SJCRH30 (cell line): Measurements from ENCODE around the gene ANKRD35. TPM values are rescaled to one million over a fixed set of nuclear protein-coding genes. Genes with fewer than 3 reads are reported as not detected.
"Not testable (repeated sequence)": the region's sequence is repeated elsewhere in the genome, so short reads cannot be mapped to it uniquely, and the experiment has no call there.

Experiments
- DNase-seq, 2 experiments: peaks; one replicate each; pipeline ENCODE4 v3.0.0-alpha.2; 2015 to 2020
- H3K27ac ChIP-seq: fragments of 250-450 bp; sonication (Bioruptor Pico); 2 replicates; pipeline ENCODE4 v1.5.1; 2020; ENCODE audit warnings: mild to moderate bottlenecking, moderate library complexity
- H3K27me3 ChIP-seq: fragments of 250-450 bp; sonication (Bioruptor Pico); 2 replicates; pipeline ENCODE4 v1.5.1; 2020; ENCODE audit warnings: mild to moderate bottlenecking, moderate library complexity
- H3K36me3 ChIP-seq: fragments of 250-450 bp; sonication (Bioruptor Pico); 2 replicates; pipeline ENCODE4 v1.5.1; 2020; ENCODE audit warnings: mild to moderate bottlenecking, moderate library complexity
- H3K4me1 ChIP-seq: fragments of 250-450 bp; sonication (Bioruptor Pico); 2 replicates; pipeline ENCODE4 v1.5.1; 2020; ENCODE audit warnings: mild to moderate bottlenecking, moderate library complexity
- H3K4me3 ChIP-seq: fragments of 250-450 bp; sonication (Bioruptor Pico); 2 replicates; pipeline ENCODE4 v1.5.1; 2020; ENCODE audit warnings: mild to moderate bottlenecking, moderate library complexity
- H3K9me3 ChIP-seq: fragments of 250-450 bp; sonication (Bioruptor Pico); replicated peaks from 2 replicates; pipeline ENCODE4 v1.5.1; 2020; ENCODE audit warnings: mild to moderate bottlenecking, moderate library complexity
- total RNA-seq: library from RNA; depleted of rRNA; stranded (reverse); fragments of >200 nt; shearing (Covaris generic); gene quantifications from 2 replicates; pipeline ENCODE4 v1.2.3, GENCODE V29; 2014; rRNA removed

The ANKRD35 gene
- total RNA-seq, 1 experiment from 2014 or later, result not detected

DNA sequence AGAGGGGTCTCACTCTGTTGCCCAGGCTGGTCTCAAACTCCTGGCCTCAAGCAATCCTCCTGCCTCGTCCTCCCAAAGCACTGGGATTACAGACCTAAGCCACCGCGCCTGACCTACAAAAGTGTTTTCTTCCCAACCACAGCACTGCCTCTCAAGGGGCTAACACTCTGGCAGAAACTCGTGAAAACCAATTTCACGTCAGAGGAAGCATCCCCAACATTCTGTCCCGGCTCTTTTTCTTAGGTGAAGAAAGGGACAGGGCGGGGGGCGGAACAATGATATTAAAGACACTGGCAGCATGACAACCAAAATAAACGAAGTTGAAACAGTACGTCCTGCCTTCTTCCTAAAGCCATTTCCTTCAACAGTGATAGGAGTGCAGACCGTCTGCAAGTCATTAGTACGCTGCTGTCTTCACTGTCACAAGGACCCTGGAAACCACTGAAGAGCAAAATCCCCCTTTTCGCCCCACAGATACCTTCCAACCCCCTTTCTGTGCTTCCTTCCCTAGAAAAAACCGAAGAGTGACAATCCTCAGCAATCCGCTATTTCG is 62.8 kb downstream of the ANKRD35 start:
- not testable (repeated sequence) for H3K9me3 ChIP-seq, H3K4me1 ChIP-seq, H3K27me3 ChIP-seq, H3K27ac ChIP-seq, H3K4me3 ChIP-seq, DNase-seq
- H3K36me3 ChIP-seq, result peaks cover 20% of the 10 kb centered on the region

DNA sequence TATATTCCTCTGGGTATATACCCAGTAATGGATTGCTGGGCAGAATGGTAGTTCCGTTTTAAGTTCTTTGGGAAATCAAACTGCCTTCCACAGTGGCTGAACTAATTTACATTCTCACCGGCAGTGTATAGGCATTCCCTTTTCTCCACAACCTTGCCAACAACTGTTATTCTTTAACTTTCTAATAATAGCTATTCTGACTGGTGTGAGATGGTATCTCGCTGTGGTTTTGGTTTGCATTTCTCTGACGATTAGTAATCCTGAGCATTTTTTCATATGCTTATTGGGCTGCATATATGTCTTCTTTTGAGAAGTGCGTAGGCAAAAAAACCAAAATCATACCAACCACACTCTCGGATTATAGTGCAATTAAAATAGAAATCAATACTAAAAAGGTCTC is 67.6 kb downstream of the ANKRD35 start:
- not testable (repeated sequence) for H3K4me1 ChIP-seq, H3K9me3 ChIP-seq, H3K36me3 ChIP-seq, H3K27ac ChIP-seq, H3K27me3 ChIP-seq, H3K4me3 ChIP-seq
- DNase-seq, result peak; percentile 6 to 33

Other genes with a start within 250 kb of the ANKRD35 start
- gene PDZK1, start 178.5 kb downstream of the ANKRD35 start, total RNA-seq, result 1.6 and 2.8 TPM in 2 replicates
- not detected in 2 replicates for gene CD160, start 166.4 kb downstream of the ANKRD35 start, total RNA-seq
- 9.0 and 10.0 TPM in 2 replicates for gene RNF115, start 61.8 kb downstream of the ANKRD35 start, total RNA-seq
- gene POLR3C, start 61.7 kb downstream of the ANKRD35 start, total RNA-seq, result 27.4 and 28.5 TPM in 2 replicates
- gene NUDT17, start 40.2 kb downstream of the ANKRD35 start, total RNA-seq, result 1.1 and 1.2 TPM in 2 replicates
- gene PIAS3, start 26.8 kb downstream of the ANKRD35 start, total RNA-seq, result 18.8 and 19.7 TPM in 2 replicates
- 0.15 and 0.16 TPM in 2 replicates for gene ITGA10, start 24.2 kb upstream of the ANKRD35 start, total RNA-seq
- 19.5 and 21.2 TPM in 2 replicates for gene PEX11B, start 32.9 kb upstream of the ANKRD35 start, total RNA-seq
- gene RBM8A, start 41.6 kb upstream of the ANKRD35 start, total RNA-seq, result 232 and 246 TPM in 2 replicates
- gene LIX1L, start 72.2 kb upstream of the ANKRD35 start, total RNA-seq, result 33.4 and 35.6 TPM in 2 replicates
- 0.69 and 0.84 TPM in 2 replicates for gene ANKRD34A, start 78.7 kb upstream of the ANKRD35 start, total RNA-seq
- 16.7 and 18.4 TPM in 2 replicates for gene POLR3GL, start 78.8 kb upstream of the ANKRD35 start, total RNA-seq
- gene TXNIP, start 110.7 kb upstream of the ANKRD35 start, total RNA-seq, result 161 and 177 TPM in 2 replicates
- gene HJV, start 135.9 kb upstream of the ANKRD35 start, total RNA-seq, result 0.10 TPM in 2 replicates